AG09309 (cell line): ENCODE results near the gene PLA2G2E.

Experiments used
- DNase-seq: peaks from one replicate; pipeline ENCODE4 v3.0.0-alpha.2; 2010; ENCODE audit warnings: low read depth
- H3K4me3 ChIP-seq: 2 replicates; pipeline ENCODE4 v1.5.1; 2011; ENCODE audit warnings: mild to moderate bottlenecking, low read depth, low read length, moderate library complexity; ENCODE audit not compliant: control insufficient read depth
- TF ChIP-seq, protein P1 (sequence below): IDR thresholded peaks from 2 replicates; pipeline ENCODE4 v1.5.1; 2011; ENCODE audit warnings: mild to moderate bottlenecking, low read depth, low read length, inconsistent platforms; ENCODE audit not compliant: insufficient read depth, control insufficient read depth; ENCODE audit errors: missing control alignments

The PLA2G2E gene

DNA sequence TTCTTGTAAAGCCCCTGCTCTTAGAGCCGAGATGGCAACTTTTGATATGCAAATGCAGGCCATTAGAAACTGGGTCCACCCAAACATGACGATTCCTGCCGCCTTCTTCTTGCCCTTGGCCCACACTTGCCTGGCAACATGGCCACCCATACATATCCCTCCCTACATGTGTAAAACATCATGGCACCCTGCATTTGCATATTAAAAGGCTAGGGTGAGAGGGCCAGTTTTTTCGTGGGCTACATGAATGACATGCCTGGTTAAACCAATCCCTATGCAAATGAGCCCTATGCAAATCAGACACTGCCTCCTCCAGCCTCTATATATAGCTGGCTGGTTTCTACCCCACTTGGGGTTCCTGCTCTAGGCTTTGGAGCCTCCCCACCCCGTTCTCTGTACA is 37.2 kb upstream of the PLA2G2E start:
- no peak overlapping the region for H3K4me3 ChIP-seq
- TF ChIP-seq, protein P1, sequence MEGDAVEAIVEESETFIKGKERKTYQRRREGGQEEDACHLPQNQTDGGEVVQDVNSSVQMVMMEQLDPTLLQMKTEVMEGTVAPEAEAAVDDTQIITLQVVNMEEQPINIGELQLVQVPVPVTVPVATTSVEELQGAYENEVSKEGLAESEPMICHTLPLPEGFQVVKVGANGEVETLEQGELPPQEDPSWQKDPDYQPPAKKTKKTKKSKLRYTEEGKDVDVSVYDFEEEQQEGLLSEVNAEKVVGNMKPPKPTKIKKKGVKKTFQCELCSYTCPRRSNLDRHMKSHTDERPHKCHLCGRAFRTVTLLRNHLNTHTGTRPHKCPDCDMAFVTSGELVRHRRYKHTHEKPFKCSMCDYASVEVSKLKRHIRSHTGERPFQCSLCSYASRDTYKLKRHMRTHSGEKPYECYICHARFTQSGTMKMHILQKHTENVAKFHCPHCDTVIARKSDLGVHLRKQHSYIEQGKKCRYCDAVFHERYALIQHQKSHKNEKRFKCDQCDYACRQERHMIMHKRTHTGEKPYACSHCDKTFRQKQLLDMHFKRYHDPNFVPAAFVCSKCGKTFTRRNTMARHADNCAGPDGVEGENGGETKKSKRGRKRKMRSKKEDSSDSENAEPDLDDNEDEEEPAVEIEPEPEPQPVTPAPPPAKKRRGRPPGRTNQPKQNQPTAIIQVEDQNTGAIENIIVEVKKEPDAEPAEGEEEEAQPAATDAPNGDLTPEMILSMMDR: no peak
- DNase-seq: no peak

DNA sequence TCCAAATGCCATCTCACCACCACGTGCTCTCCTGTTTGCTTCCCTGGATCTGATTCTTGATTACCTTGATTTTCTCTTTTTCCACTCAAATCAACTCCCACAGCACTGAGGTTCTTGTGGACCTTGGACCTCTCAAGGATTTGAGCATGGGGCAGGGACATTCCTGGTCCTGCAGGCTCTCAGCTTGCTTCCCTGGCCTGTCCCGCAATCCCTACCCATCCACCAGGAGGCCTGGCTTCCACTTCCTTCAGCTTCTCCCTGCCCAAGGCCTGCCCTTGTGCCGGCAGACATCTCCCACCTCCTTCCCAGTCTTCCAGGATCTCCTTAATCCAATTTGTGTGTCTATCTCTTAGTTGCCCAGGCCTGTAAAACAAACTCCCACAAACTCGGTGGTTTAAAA is 34.4 kb upstream of the PLA2G2E start:
- H3K4me3 ChIP-seq: no peak overlapping the region
- no peak for DNase-seq
- TF ChIP-seq, protein P1: peak; percentile 18

DNA sequence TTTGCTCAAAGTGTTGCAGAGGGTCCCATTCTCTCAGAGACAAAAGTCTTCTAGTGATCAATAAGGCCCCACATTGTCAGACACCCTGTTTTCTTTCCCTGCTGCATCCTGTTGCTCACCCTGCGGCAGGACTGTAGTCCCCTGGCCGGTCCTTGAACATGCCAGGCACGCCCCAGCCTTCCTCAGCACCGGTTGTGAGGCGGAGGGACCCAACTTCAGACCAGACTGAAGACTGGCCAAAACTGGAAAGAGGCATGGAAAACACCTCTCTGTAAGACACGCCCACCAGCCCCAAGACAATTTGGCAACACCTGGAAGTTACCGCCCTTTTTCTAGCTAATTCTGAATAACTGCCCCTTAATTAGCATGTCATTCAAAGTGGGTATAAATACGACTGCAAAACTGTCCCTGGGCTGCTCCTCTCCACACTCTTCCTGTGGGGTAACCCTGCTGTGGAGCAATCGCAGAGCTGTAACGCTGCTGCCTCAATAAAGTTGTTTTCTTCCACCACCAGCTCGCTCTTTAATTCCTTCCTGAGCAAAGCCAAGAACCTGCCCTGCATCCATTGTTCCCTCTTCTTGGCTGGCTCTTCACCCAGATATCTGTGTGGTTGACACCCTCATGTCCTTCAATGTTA is 32.2 kb upstream of the PLA2G2E start:
- TF ChIP-seq, protein P1: no peak
- no peak overlapping the region for H3K4me3 ChIP-seq
- no peak for DNase-seq

DNA sequence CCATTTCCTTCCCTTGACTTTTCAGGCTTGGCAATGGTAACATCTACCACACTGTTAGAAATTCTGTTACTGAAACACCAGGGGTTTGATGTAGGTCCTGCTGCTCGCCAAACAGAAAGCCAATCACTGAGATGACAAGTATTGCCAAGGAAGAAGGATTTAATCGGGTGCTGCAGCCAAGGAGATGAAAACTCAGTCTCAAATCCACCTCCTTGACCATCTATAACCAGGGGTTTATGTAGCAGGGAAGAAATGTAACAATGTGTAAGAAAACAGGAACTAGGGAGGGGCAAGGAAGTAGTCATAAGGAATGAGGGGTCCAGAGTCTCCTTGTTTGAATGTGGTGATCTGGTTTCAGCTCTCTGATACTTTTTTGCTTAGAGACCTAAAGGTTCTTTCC is 30.6 kb upstream of the PLA2G2E start:
- H3K4me3 ChIP-seq: no peak overlapping the region
- no peak for DNase-seq
- TF ChIP-seq, protein P1: no peak

DNA sequence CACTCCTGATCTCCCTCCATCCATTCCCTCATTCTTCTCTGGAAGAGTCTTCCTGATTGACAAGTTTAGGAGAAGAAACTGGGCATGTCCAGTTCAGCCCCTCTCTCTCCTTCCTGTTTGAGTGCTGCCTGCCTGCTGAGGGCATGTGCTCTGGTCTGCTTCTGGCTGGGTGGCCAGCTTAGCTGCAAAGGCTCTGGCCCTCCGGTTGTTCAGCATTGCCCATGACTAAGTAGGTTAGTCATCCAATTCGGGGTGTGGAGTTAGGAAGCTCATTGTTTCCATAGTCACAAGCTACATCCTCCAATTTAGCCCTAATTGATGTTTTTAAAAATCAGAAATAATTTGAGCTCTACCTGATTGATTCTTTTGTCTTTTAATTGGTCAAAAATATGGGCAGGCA is 25.6 kb upstream of the PLA2G2E start:
- TF ChIP-seq, protein P1: no peak
- DNase-seq: peak; percentile 44
- H3K4me3 ChIP-seq: no peak overlapping the region

DNA sequence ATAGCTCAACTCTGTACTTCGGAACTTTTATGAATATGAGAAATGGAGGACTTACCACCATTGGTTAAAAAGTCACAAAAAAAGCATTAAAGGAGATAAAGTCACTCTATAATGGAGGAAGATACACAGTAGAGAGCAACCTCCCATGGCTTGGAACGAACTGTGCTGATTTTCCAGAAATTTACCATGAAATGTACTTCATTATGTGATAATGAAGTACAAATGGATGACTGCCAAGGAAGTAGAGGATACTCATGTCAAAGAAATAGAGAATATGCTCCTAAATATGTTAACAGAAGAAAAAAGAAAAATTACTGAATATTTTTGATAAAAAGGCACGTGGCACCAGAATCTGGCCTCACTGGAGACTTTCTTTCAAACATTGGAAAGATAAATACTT is 23.6 kb upstream of the PLA2G2E start:
- no peak for DNase-seq
- TF ChIP-seq, protein P1: no peak
- no peak overlapping the region for H3K4me3 ChIP-seq
